ENCODE measurements around the gene GJC1. TPM values are rescaled to one million over a fixed set of nuclear protein-coding genes. Genes with fewer than 3 reads are reported as not detected.

Gene GJC1
- total RNA-seq, 1 experiment from 2014 or later: 89.4 TPM

GRCh38 chr17:44797802-44798201 lies 32.3 kb downstream of the GJC1 start:
- ChIA-PET POLR2A (interaction anchor here (0.5 kb wide), 1 partner anchor 13 kb away, joined by 3 read pairs; no protein-coding TSS in a partner anchor), CTCF (interaction anchor here (0.5 to 0.8 kb wide), 2 partner anchors 19 to 22 kb away, joined by 3 to 8 read pairs; no protein-coding TSS in a partner anchor)
- BruUV-seq (replicated peaks): no TSS peak
- in situ Hi-C loops (cut with HindIII; ENCODE audit: low pct_unique_long_range_greater_than_20kb, low sequenced_read_pairs): no loop called here
- DNase-seq (ENCODE audit: low read depth, low spot score) (no peak), ATAC-seq (no peak)
- intact Hi-C loops (cut with micrococcal nuclease; ENCODE audit: unreplicated experiment): no loop called here
- Histone ChIP-seq H3K36me3 (ENCODE audit: control insufficient read depth, insufficient read depth, low read length) (peaks cover 5% of the 10 kb centered on the region; the same call in 1 of the 2 replicates), H3K4me1 (ENCODE audit: control insufficient read depth, insufficient read depth, low read length) (peaks cover 36% of the 10 kb centered on the region), H3K27me3 (ENCODE audit: control insufficient read depth, insufficient read depth, low read length) (no peaks in the 10 kb centered on the region), H3K9me3 (ENCODE audit: control insufficient read depth, insufficient read depth, low read depth, low read length) (no peaks in the 10 kb centered on the region), H3K27ac (ENCODE audit: low read length) (peak overlapping the region; percentile 40), H3K4me3 (ENCODE audit: low read depth in 2 of 2, low read length in 2 of 2) (no peak overlapping the region)
- TF ChIP-seq CTCF (IDR thresholded peaks at IDR 0.05): no peak
- no peak for TF ChIP-seq REST (IDR thresholded peaks at IDR 0.05; ENCODE audit: insufficient read depth in 1 of 2, low read depth in 2 of 2, low read length in 1 of 2)

GRCh38 chr17:44796731-44797130 lies 33.4 kb downstream of the GJC1 start:
- no peak for DNase-seq (ENCODE audit: low read depth, low spot score)
- H3K9me3 ChIP-seq (ENCODE audit: control insufficient read depth, insufficient read depth, low read depth, low read length): no peaks in the 10 kb centered on the region
- peaks cover 36% of the 10 kb centered on the region for H3K4me1 ChIP-seq (ENCODE audit: control insufficient read depth, insufficient read depth, low read length)
- no peak overlapping the region for H3K4me3 ChIP-seq (ENCODE audit: low read depth in 2 of 2, low read length in 2 of 2)
- no peak for ATAC-seq
- in situ Hi-C loops (cut with HindIII; ENCODE audit: low pct_unique_long_range_greater_than_20kb, low sequenced_read_pairs) (no loop called here), intact Hi-C loops (cut with micrococcal nuclease; ENCODE audit: unreplicated experiment) (no loop called here)
- H3K27me3 ChIP-seq (ENCODE audit: control insufficient read depth, insufficient read depth, low read length): no peaks in the 10 kb centered on the region
- H3K27ac ChIP-seq (ENCODE audit: low read length): peak overlapping the region; percentile 48
- TF ChIP-seq SIN3A (IDR thresholded peaks at IDR 0.05; ENCODE audit: borderline replicate concordance, insufficient read depth, low read depth, low read length) (no peak), CTCF (IDR thresholded peaks at IDR 0.05) (no peak)
- ChIA-PET POLR2A (no interaction called here), CTCF (interaction anchor here (0.7 kb wide), 1 partner anchor 156 kb away, joined by 3 read pairs; no protein-coding TSS in a partner anchor)
- BruUV-seq (replicated peaks): no TSS peak
- peaks cover 5% of the 10 kb centered on the region; the same call in 1 of the 2 replicates for H3K36me3 ChIP-seq (ENCODE audit: control insufficient read depth, insufficient read depth, low read length)

- no peaks in the 10 kb centered on the region for H3K27me3 ChIP-seq (ENCODE audit: control insufficient read depth, insufficient read depth, low read length)
- DNase-seq (ENCODE audit: low read depth, low spot score) (no peak), ATAC-seq (peak; percentile 21)
- TF ChIP-seq POLR2AphosphoS5 (IDR thresholded peaks at IDR 0.05; ENCODE audit: low read depth, low read length) (no peak), SIN3A (IDR thresholded peaks at IDR 0.05; ENCODE audit: borderline replicate concordance, insufficient read depth, low read depth, low read length) (no peak), CTCF (IDR thresholded peaks at IDR 0.05) (no peak), TCF7L2 (IDR thresholded peaks at IDR 0.05; ENCODE audit: low read depth, low read length) (no peak), REST (IDR thresholded peaks at IDR 0.05; ENCODE audit: insufficient read depth in 1 of 2, low read depth in 2 of 2, low read length in 1 of 2) (no peak)
- ChIA-PET POLR2A (interaction anchor here (1.0 kb wide), 1 partner anchor 65 kb away, joined by 3 read pairs; no protein-coding TSS in a partner anchor), CTCF (no interaction called here)
- no peak overlapping the region for H3K4me3 ChIP-seq (ENCODE audit: low read depth in 2 of 2, low read length in 2 of 2)
- no peaks in the 10 kb centered on the region for H3K9me3 ChIP-seq (ENCODE audit: control insufficient read depth, insufficient read depth, low read depth, low read length)
- H3K4me1 ChIP-seq (ENCODE audit: control insufficient read depth, insufficient read depth, low read length): peaks cover 36% of the 10 kb centered on the region
- H3K27ac ChIP-seq (ENCODE audit: low read length): peak overlapping the region; percentile 60
- in situ Hi-C loops (cut with HindIII; ENCODE audit: low pct_unique_long_range_greater_than_20kb, low sequenced_read_pairs) (no loop called here), intact Hi-C loops (cut with micrococcal nuclease; ENCODE audit: unreplicated experiment) (no loop called here)
- BruUV-seq (replicated peaks): no TSS peak
- peaks cover 5% of the 10 kb centered on the region; the same call in 1 of the 2 replicates for H3K36me3 ChIP-seq (ENCODE audit: control insufficient read depth, insufficient read depth, low read length)
These were observed 34.2 kb downstream of the GJC1 start for GRCh38 chr17:44795928-44796327.

Measured in Panc1 (cell line).